Measurements from ENCODE around the gene KRT37.

The KRT37 gene

DNA sequence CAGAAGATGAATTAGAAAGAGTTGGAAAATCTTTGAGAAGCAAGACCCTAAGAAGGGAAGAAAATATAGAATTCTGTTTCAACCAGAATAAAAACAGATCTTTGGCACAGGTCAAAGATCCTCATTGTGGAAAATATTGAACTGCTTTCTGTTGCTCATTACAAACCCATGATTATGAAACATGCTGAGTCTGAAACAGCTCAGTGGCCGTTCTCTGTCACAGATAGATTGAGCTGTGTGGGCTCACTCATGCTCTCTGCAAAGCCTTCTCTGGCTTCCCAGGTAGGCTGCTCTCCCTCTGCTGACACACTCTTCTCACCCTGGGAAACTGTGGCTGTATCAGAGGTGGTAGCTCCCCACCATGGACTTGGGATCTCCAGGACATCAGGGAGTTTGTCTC is 19.8 kb upstream of the KRT37 start:
- H3K9me3 ChIP-seq (ENCODE audit: severe bottlenecking) = peaks cover 14% of the 10 kb centered on the region
- H3K27ac ChIP-seq = no peak overlapping the region
- no peak overlapping the region for H3K4me3 ChIP-seq (ENCODE audit: low read depth, low read length)
- DNase-seq = no peak
- TF ChIP-seq, protein P1, sequence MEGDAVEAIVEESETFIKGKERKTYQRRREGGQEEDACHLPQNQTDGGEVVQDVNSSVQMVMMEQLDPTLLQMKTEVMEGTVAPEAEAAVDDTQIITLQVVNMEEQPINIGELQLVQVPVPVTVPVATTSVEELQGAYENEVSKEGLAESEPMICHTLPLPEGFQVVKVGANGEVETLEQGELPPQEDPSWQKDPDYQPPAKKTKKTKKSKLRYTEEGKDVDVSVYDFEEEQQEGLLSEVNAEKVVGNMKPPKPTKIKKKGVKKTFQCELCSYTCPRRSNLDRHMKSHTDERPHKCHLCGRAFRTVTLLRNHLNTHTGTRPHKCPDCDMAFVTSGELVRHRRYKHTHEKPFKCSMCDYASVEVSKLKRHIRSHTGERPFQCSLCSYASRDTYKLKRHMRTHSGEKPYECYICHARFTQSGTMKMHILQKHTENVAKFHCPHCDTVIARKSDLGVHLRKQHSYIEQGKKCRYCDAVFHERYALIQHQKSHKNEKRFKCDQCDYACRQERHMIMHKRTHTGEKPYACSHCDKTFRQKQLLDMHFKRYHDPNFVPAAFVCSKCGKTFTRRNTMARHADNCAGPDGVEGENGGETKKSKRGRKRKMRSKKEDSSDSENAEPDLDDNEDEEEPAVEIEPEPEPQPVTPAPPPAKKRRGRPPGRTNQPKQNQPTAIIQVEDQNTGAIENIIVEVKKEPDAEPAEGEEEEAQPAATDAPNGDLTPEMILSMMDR (IDR thresholded peaks at IDR 0.05; ENCODE audit: low read depth, low read length) = no peak
- H3K27me3 ChIP-seq (ENCODE audit: insufficient read depth, low read depth, severe bottlenecking) = peaks cover 98% of the 10 kb centered on the region
- H3K36me3 ChIP-seq = no peaks in the 10 kb centered on the region

DNA sequence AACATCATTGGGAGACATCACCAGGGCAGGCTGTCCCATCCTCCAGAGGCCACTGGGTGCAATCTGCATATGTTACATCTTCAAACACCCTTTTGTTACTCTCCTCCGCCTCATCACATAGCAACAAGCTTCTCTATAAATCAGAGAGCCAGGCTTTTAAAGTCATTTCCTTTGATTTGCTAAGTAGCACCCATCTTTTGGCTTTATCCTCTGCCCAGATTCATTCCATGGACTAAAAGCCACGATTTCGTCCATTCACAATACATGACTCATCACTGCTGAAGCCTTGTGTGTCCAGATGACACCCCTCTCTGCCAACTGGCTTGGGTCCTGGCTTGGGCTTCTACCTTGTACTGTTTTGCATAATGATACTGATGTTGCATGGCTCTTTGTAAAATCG is 18.4 kb upstream of the KRT37 start:
- TF ChIP-seq, protein P1 (IDR thresholded peaks at IDR 0.05; ENCODE audit: low read depth, low read length) = no peak

DNA sequence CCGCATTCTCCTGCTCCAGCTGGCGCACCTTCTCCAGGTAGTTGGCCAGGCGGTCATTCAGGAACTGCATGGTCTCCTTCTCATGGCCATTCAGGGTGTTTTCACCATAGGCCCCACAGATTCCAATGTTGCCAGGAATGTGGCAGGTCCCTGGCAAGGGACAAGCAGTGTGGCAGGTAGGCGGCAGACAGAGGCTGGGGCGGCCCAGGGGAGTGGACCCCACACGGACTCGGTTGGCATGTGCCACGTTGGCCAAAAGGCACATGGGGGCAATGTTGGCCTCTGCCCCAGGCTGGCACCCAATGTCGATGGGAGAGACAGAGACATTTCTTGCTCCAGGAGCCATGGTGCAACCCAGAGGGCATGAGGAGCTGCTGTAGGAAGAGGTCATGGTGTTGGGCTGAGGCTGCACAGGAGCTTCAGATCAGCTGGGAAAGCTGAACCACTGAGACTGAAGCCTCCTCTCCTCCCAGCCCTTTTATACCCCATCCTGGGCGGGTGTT is 16.2 kb upstream of the KRT37 start, which contains the start of gene KRT38:
KRT38 (minus strand) TSS at position 453 of the 503 bp plus-strand sequence; CDS start at position 391, 62 bp downstream.
- H3K36me3 ChIP-seq = no peaks in the 10 kb centered on the region
- no peak within 1 kb of the TSS for H3K27ac ChIP-seq
- H3K4me3 ChIP-seq (ENCODE audit: low read depth, low read length) = no peak within 1 kb of the TSS
- no peak for DNase-seq
- H3K27me3 ChIP-seq (ENCODE audit: insufficient read depth, low read depth, severe bottlenecking) = peaks cover 100% of the 10 kb centered on the region
- TF ChIP-seq, protein P1 (IDR thresholded peaks at IDR 0.05; ENCODE audit: low read depth, low read length) = no peak
- H3K9me3 ChIP-seq (ENCODE audit: severe bottlenecking) = peaks cover 20% of the 10 kb centered on the region

More for the DNA sequence above, 18.4 kb upstream of the KRT37 start:
- no peaks in the 10 kb centered on the region for H3K36me3 ChIP-seq
- no peak overlapping the region for H3K27ac ChIP-seq
- no peak for DNase-seq
- H3K9me3 ChIP-seq (ENCODE audit: severe bottlenecking) = peaks cover 14% of the 10 kb centered on the region
- no peak overlapping the region for H3K4me3 ChIP-seq (ENCODE audit: low read depth, low read length)
- H3K27me3 ChIP-seq (ENCODE audit: insufficient read depth, low read depth, severe bottlenecking) = peaks cover 98% of the 10 kb centered on the region

DNA sequence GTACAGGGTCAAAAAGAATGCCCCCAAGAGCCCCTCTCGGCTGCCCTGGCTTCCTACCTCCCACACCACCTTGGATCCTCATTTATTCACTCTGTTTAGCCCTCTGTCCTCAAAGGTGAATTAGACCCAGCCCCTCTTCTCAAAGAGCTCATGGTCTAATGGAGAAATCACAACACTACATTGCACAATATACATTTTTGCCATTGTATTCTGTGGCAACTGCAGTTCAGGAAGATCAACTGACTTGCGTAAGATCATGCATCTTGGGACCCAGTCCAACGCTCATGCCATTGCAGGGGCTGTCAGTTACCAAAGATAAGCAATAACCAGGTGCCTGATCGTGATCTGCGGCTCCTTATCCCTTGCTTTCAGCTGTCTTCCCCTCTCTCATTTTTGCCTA is 15.0 kb upstream of the KRT37 start:
- Histone ChIP-seq H3K27me3 (ENCODE audit: insufficient read depth, low read depth, severe bottlenecking) (peaks cover 100% of the 10 kb centered on the region), H3K4me3 (ENCODE audit: low read depth, low read length) (no peak overlapping the region), H3K9me3 (ENCODE audit: severe bottlenecking) (peaks cover 18% of the 10 kb centered on the region), H3K27ac (no peak overlapping the region), H3K36me3 (no peaks in the 10 kb centered on the region)
- no peak for DNase-seq
- TF ChIP-seq, protein P1 (IDR thresholded peaks at IDR 0.05; ENCODE audit: low read depth, low read length) = no peak

DNA sequence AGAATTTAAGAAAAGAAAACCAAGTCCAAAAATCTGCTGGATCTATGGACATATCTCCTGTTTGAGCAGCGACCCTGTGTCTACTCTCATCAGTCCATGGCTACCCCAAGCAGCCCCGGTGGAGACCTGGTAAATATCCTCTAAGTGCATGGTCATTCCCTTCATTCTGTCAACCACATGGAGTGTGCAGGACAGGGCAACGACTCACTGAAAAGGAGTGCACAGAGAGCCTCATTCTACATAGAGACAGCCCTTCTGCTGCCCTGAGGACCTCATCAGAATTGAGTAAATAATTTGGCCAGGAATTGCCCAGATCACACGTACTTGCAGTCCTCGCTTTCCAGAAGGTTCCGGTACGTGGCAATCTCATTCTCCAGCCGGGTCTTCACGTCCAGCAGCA is 13.4 kb upstream of the KRT37 start:
- no peak overlapping the region for H3K4me3 ChIP-seq (ENCODE audit: low read depth, low read length)

More for the DNA sequence above, 13.4 kb upstream of the KRT37 start:
- Histone ChIP-seq H3K36me3 (no peaks in the 10 kb centered on the region), H3K27me3 (ENCODE audit: insufficient read depth, low read depth, severe bottlenecking) (peaks cover 99% of the 10 kb centered on the region), H3K27ac (no peak overlapping the region), H3K9me3 (ENCODE audit: severe bottlenecking) (peaks cover 16% of the 10 kb centered on the region)
- DNase-seq = no peak
- TF ChIP-seq, protein P1 (IDR thresholded peaks at IDR 0.05; ENCODE audit: low read depth, low read length) = no peak
